K562 (cell line): ENCODE measurements around the gene MYBL2. TPM values are rescaled to one million over a fixed set of nuclear protein-coding genes. Genes with fewer than 3 reads are reported as not detected.

Source experiments
- ATAC-seq: fragments of 200-7000 bp; cut with Tn5 transposase; 3 replicates; pipeline ENCODE4 v1.9.1; 2020; ENCODE audit warnings: moderate library complexity
- BruUV-seq: library from RNA; stranded (reverse); fragments of 400-500 nt; replicated peaks from 2 replicates; lab custom pipeline; 2021; lab: Mats Ljungman, UMichigan
- CTCF ChIA-PET: fragments of 300-600 bp; formaldehyde crosslinking; extraction: SDS; loops from one replicate; lab custom pipeline; 2021; ENCODE audit warnings: low intra/inter-chr PET ratio; lab: Yijun Ruan, JAX
- POLR2A ChIA-PET: fragments of 300-600, 350-650 bp; sonication (Branson Sonifier 250); formaldehyde crosslinking; extraction: SDS; loops from one replicate; lab custom pipeline; 2021; ENCODE audit warnings: antibody characterized with exemption, inconsistent platforms; lab: Yijun Ruan, JAX
- DNase-seq, 4 experiments: peaks; one replicate each; pipeline versions ENCODE4 v3.0.0 to v3.0.0-alpha.2; 2011 to 2018; ENCODE audit warnings: low spot score in 3 of 4, mixed read lengths in 3 of 4; ENCODE audit errors: extremely low read depth in 1 of 4
- FAIRE-seq: peaks from 2 replicates; lab custom pipeline; 2011; peaks lifted over from hg19 to GRCh38; lab: Jason Lieb, UNC
- H2AFZ ChIP-seq: 2 replicates; pipeline ENCODE4 v1.6.0; 2011; ENCODE audit warnings: low read depth, low read length, control low read depth, inconsistent platforms
- H3K27ac ChIP-seq: fragments of 200-600 bp; 3 replicates; pipeline ENCODE4 v1.8.0; 2011; ENCODE audit warnings: low read depth, mild to moderate bottlenecking, control low read depth, inconsistent platforms, low read length, moderate library complexity, mixed read lengths; ENCODE audit errors: extremely low read depth
- H3K27me3 ChIP-seq, 2 experiments: fragments of 300-600 bp in 1 of 2; 2 replicates in 1 of 2; 3 replicates in 1 of 2; pipeline versions ENCODE4 v1.6.0 to v1.8.0; 2011; ENCODE audit warnings: inconsistent platforms in 2 of 2, low read length in 2 of 2, mild to moderate bottlenecking in 1 of 2, mixed read lengths in 1 of 2, moderate library complexity in 1 of 2; ENCODE audit not compliant: control insufficient read depth in 2 of 2, insufficient read depth in 2 of 2
- H3K36me3 ChIP-seq: fragments of 300-600 bp; 3 replicates; pipeline ENCODE4 v1.8.0; 2011; ENCODE audit warnings: mild to moderate bottlenecking, low read length, inconsistent platforms; ENCODE audit not compliant: control insufficient read depth, insufficient read depth
- H3K4me1 ChIP-seq, 2 experiments: fragments of 200-600 bp in 1 of 2; replicated peaks in 1 of 2; 2 replicates in 1 of 2; 3 replicates in 1 of 2; pipeline versions ENCODE4 v1.5.1 to v1.8.0; 2011; ENCODE audit warnings: inconsistent platforms in 2 of 2, low read length in 2 of 2, mild to moderate bottlenecking in 1 of 2, mixed read lengths in 1 of 2, moderate library complexity in 1 of 2; ENCODE audit not compliant: control insufficient read depth in 2 of 2, insufficient read depth in 2 of 2
- H3K4me2 ChIP-seq: 2 replicates; pipeline ENCODE4 v1.6.1; 2011; ENCODE audit warnings: low read length, control low read depth, inconsistent platforms, mixed read lengths; ENCODE audit not compliant: insufficient read depth
- H3K4me3 ChIP-seq: fragments of 200-600 bp; sonication (generic), shearing (Covaris generic); 2 replicates; pipeline ENCODE4 v1.5.1; 2016; ENCODE audit warnings: control low read depth, inconsistent platforms
- H3K79me2 ChIP-seq: fragments of 200-600 bp; 3 replicates; pipeline ENCODE4 v1.8.0; 2011; ENCODE audit warnings: low read length, inconsistent platforms; ENCODE audit not compliant: control insufficient read depth, insufficient read depth
- H3K9ac ChIP-seq, 2 experiments: 2 replicates each; pipeline versions ENCODE4 v1.6.0 to v1.6.1; 2011; ENCODE audit warnings: low read depth in 2 of 2, low read length in 2 of 2, control low read depth in 1 of 2, inconsistent platforms in 1 of 2, mild to moderate bottlenecking in 1 of 2, mixed read lengths in 1 of 2; ENCODE audit not compliant: insufficient read depth in 1 of 2
- H3K9me1 ChIP-seq: one replicate; pipeline ENCODE4 v1.6.0; 2011; ENCODE audit warnings: inconsistent platforms, mild to moderate bottlenecking, low read length, moderate library complexity; ENCODE audit not compliant: control insufficient read depth, insufficient read depth
- H3K9me3 ChIP-seq: replicated peaks from 2 replicates; pipeline ENCODE4 v1.5.1; 2011; ENCODE audit warnings: low read depth, low read length, inconsistent platforms; ENCODE audit not compliant: control insufficient read depth, insufficient read depth
- H4K20me1 ChIP-seq: replicated peaks from 2 replicates; pipeline ENCODE4 v1.6.1; 2011; ENCODE audit warnings: low read length, inconsistent platforms, mixed read lengths; ENCODE audit not compliant: control insufficient read depth, insufficient read depth
- CLOCK ChIP-seq: fragments of 250-450 bp; sonication (Bioruptor Pico); IDR thresholded peaks from 2 replicates; pipeline ENCODE4 v1.4.0; 2020; ENCODE audit warnings: mild to moderate bottlenecking, moderate library complexity, borderline replicate concordance
- POLR2G ChIP-seq: fragments of 200-400 bp; formaldehyde crosslinking; IDR thresholded peaks from 2 replicates; pipeline ENCODE4 v1.6.1; 2017; ENCODE audit warnings: low read depth, mild to moderate bottlenecking, antibody characterized with exemption, low read length, moderate library complexity
- RBM22 ChIP-seq: fragments of 200-400 bp; formaldehyde crosslinking; IDR thresholded peaks from 2 replicates; pipeline ENCODE4 v1.6.1; 2018; ENCODE audit warnings: low read length, low read depth; ENCODE audit not compliant: poor library complexity, severe bottlenecking
- WGBS: fragments of 100-300 bp; shearing (Covaris generic); methylation state at CpG from one replicate; pipeline ENCODE4 v1.1.6; 2016; ENCODE audit warnings: low coverage, mixed read lengths; ENCODE audit not compliant: insufficient coverage; ENCODE audit errors: missing lambda C conversion rate; 5-methylcytosine and 5-hydroxymethylcytosine counted together
- in situ Hi-C: fragments of 300-500 bp; cut with MboI; formaldehyde crosslinking; loops from 4 replicates; pipeline ENCODE4 v1.15.0; 2018; ENCODE audit warnings: inconsistent platforms, mixed read lengths
- intact Hi-C: fragments of 100-400 bp; cut with micrococcal nuclease; formaldehyde crosslinking; loops from 2 replicates; pipeline ENCODE4 v1.14.2; 2022
- polyA plus RNA-seq, 8 experiments: library from polyadenylated mRNA; depleted of rRNA in 4 of 8; stranded (reverse) in 5 of 8; unstranded in 3 of 8; fragments of >200 nt; fragmentation: Nextera tagmentation in 2 of 8; fragmentation: Illumina TruSeq in 1 of 8; extraction: Ambion mirVana in 2 of 8; extraction: Trizol in 1 of 8; gene quantifications; 2 replicates each; pipeline versions ENCODE4 v1.2.1 to v1.2.3, GENCODE V29; 2011 to 2014; ENCODE audit warnings: inconsistent platforms in 1 of 8, missing spikeins in 1 of 8
- total RNA-seq, 7 experiments: library from RNA; depleted of rRNA in 6 of 7; stranded (reverse); fragments of >200 nt in 6 of 7; fragmentation: Illumina TruSeq in 2 of 7; extraction: Trizol in 2 of 7; gene quantifications; 2 replicates each; pipeline versions ENCODE4 v1.2.1 to v1.2.3, GENCODE V29; 2011 to 2021; ENCODE audit warnings: low replicate concordance in 1 of 7

Gene MYBL2
- total and polyA plus RNA-seq, 9 of the 15 experiments (the other 6 are each of a cell fraction or from before 2014, with no cell fraction given) = 4.4 to 169 (median 52.5) TPM

- peaks cover 89% of the 10 kb centered on the region; the same call in 2 of the 3 replicates for H3K36me3 ChIP-seq
- ChIA-PET CTCF (no interaction called here), POLR2A (interaction anchor here (0.5 kb wide), 1 partner anchor 1431 kb away, joined by 3 read pairs; no protein-coding TSS in a partner anchor)
- H3K9me1 ChIP-seq = no peaks in the 10 kb centered on the region
- H3K27ac ChIP-seq = no peak overlapping the region
- H4K20me1 ChIP-seq = no peaks in the 10 kb centered on the region; the same call in 1 of the 2 replicates
- intact Hi-C loops (no loop called here), in situ Hi-C loops (no loop called here)
- DNase-seq (no peak), FAIRE-seq (no peak), ATAC-seq (no peak; the same call in 2 of the 3 replicates)
- TF ChIP-seq RBM22 = peak; percentile 70
- peak; percentile 55 for TF ChIP-seq POLR2G
- no peak for TF ChIP-seq CLOCK (CRISPR knock-in tag)
- no peak overlapping the region for H3K4me3 ChIP-seq
- no peak overlapping the region for H3K9ac ChIP-seq
- H3K4me2 ChIP-seq = no peak overlapping the region
- no peaks in the 10 kb centered on the region for H3K9me3 ChIP-seq
- WGBS = 90% methylated on average over 14 of the region's 15 CpGs
- no TSS peak for BruUV-seq
- no peak overlapping the region for H2AFZ ChIP-seq
- no peaks in the 10 kb centered on the region for H3K79me2 ChIP-seq
- H3K27me3 ChIP-seq = no peaks in the 10 kb centered on the region
- H3K4me1 ChIP-seq = no peaks in the 10 kb centered on the region
Observed at GRCh38 chr20:43711098-43711654, 44.3 kb downstream of the MYBL2 start.
